ENCODE results near the gene SPRY2. TPM values are rescaled to one million over a fixed set of nuclear protein-coding genes. Genes with fewer than 3 reads are reported as not detected.
A peak's percentile ranks its signal among the peaks of the same experiment; 100 is the strongest.

SPRY2 gene
- total RNA-seq, 2 donors from 2014 or later, result 0.21 to 0.22 TPM

DNA sequence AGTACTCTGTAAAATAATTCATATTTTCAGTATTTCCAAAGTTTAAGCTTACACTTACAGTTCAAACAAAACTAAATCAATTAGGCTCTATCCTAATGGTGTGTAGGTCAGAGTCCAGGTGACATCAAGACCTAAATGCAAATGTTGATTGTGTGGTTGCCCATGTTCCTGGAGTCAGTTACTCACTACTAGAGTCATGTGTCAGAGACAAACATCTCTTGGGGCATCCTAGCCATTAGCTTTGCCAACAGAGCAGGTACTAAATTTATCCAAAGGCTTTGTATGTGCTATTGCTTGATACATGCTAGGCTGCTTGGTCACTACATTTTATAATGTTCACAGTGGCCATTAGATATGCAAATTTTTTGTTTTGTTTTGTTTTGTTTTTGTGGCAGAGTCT is 11.7 kb downstream of the SPRY2 start:
- Mint-ChIP-seq H3K4me3 (no peak overlapping the region), H3K27ac (no peak overlapping the region), H3K4me1 (ENCODE audit: low read depth) (no peaks in the 10 kb centered on the region), H3K9me3 (no peaks in the 10 kb centered on the region), H3K27me3 (ENCODE audit: low read depth) (no peaks in the 10 kb centered on the region), H3K36me3 (ENCODE audit: insufficient read depth in 2 of 2) (no peaks in the 10 kb centered on the region)
- DNase-seq (no peak), ATAC-seq (replicated peaks in 1 of 2) (no peak)

DNA sequence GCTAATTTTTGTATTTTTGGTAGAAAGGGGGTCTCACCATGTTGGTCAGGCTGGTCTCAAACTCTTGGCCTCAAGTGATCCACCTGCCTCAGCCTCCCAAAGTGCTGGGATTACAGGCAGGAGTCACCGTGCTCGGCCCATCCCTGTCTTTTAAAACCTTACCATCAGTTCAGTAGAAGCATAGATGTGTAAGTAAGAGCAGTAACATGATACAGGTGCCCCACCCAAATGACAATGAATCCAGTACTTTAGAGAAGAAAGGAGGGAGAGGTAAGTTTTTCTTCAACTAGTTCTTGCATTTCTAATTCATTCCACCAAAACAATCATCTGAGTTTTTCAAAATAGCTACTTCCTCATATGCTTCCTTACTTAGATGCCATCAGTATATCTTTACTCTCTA is 21.9 kb downstream of the SPRY2 start:
- no peaks in the 10 kb centered on the region for H3K9me3 Mint-ChIP-seq
- peaks cover 0 to 2% of the 10 kb centered on the region in 2 donors for H3K36me3 Mint-ChIP-seq (ENCODE audit: insufficient read depth in 2 of 2)
- ATAC-seq (replicated peaks in 1 of 2) (no peak), DNase-seq (no peak)
- H3K27ac Mint-ChIP-seq, result no peak overlapping the region
- H3K4me3 Mint-ChIP-seq, result no peak overlapping the region
- no peaks in the 10 kb centered on the region for H3K27me3 Mint-ChIP-seq (ENCODE audit: low read depth)
- no peaks in the 10 kb centered on the region for H3K4me1 Mint-ChIP-seq (ENCODE audit: low read depth)

DNA sequence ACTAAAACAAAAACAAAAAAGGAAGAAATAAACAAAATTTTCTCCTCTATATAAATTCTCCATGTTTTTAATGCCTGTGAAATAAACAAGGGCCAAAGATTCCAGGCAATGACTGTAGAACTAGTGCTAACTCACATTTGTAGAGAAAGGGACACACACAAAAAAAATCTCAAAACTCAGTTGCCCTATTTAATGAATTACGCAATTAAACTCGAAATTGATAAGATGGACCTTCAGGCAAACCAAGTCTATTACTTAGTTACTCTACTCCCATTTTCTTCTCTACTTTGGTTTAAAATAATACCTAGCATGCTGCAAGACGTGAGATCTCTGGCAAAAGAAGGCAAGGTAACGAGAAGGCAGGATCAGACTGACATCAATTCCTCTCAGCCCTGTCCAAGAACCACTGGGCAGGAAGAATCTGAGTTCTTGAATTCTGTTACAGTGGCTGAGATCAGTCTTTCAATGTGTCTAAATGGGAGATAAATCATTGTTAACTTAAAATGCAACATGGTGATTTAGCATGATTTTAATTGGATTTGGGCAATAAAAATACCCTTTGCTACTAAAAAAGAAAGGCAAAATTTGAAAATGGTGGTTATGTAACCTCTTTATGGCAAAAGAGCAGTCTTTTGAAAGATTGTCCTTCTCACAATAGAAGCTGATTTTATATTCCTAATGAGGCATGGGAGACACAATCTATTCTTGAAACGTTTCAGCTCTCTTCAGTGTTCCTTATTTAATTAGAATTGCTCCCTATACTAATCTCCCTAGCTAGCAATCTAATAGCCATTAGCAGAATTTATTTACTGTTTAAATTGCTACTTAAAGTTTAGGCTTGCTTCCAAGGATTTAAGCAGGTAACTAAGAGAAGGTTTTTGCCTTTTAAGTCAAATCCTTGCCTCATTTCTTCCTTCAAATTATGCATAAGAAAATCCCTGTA is 25.9 kb downstream of the SPRY2 start:
- H3K9me3 Mint-ChIP-seq, result no peaks in the 10 kb centered on the region
- H3K27me3 Mint-ChIP-seq (ENCODE audit: low read depth), result no peaks in the 10 kb centered on the region
- H3K4me3 Mint-ChIP-seq, result no peak overlapping the region
- H3K36me3 Mint-ChIP-seq (ENCODE audit: insufficient read depth in 2 of 2), result no peaks in the 10 kb centered on the region
- no peaks in the 10 kb centered on the region for H3K4me1 Mint-ChIP-seq (ENCODE audit: low read depth)
- no peak overlapping the region for H3K27ac Mint-ChIP-seq
- ATAC-seq (replicated peaks in 1 of 2) (no peak), DNase-seq (no peak)

DNA sequence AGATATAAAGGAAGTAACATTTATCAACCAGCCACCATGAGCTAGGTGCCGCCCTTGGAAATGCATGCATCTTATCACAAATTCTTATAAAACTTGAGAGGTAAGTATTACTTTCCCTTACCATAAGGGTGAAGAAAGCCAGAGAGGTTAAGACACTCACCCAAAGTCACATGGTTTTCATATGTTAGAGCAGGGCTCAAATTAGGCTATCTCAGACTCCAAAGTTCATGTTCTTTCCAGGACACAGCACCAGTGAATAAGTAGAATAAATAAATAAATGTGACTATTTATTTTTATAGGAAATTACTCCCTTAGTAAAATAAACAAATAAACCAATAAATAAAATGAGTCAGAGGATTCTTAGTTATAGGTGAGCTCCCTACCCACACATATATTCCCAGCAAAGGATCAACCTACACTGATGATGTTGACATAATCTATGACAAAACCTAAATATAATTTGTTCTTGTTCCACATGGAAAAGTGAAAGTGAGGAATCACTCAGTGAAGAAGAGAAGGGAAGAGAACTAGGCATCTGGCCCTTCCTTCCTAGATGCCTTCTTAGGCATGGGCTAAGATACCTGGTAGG is 27.2 kb downstream of the SPRY2 start:
- DNase-seq (no peak), ATAC-seq (replicated peaks in 1 of 2) (no peak)
- Mint-ChIP-seq H3K27ac (no peak overlapping the region), H3K27me3 (ENCODE audit: low read depth) (no peaks in the 10 kb centered on the region), H3K4me1 (ENCODE audit: low read depth) (no peaks in the 10 kb centered on the region), H3K4me3 (no peak overlapping the region), H3K9me3 (no peaks in the 10 kb centered on the region), H3K36me3 (ENCODE audit: insufficient read depth in 2 of 2) (no peaks in the 10 kb centered on the region)

DNA sequence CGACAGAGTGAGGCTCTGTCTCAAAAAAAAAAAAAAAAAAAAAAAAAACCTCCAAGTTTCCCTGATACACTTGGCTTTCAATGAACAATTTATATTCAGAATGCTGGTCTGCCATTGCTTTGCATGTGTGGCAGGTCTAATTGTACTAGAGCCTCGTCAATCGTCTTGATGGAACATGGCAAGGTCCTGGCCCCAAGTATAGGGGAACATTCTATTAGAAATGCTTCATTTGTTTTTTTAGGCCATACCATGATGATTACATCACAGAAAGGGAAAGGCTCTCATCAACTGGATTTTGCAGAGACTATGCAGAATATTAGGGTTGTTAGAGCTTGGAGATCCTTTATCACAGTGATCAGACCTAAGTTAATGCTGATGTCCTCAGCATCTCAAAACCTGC is 28.0 kb downstream of the SPRY2 start:
- Mint-ChIP-seq H3K27ac (no peak overlapping the region), H3K27me3 (ENCODE audit: low read depth) (no peaks in the 10 kb centered on the region), H3K4me1 (ENCODE audit: low read depth) (no peaks in the 10 kb centered on the region), H3K9me3 (no peaks in the 10 kb centered on the region), H3K36me3 (ENCODE audit: insufficient read depth in 2 of 2) (no peaks in the 10 kb centered on the region), H3K4me3 (no peak overlapping the region)
- ATAC-seq (replicated peaks in 1 of 2) (no peak), DNase-seq (no peak)

DNA sequence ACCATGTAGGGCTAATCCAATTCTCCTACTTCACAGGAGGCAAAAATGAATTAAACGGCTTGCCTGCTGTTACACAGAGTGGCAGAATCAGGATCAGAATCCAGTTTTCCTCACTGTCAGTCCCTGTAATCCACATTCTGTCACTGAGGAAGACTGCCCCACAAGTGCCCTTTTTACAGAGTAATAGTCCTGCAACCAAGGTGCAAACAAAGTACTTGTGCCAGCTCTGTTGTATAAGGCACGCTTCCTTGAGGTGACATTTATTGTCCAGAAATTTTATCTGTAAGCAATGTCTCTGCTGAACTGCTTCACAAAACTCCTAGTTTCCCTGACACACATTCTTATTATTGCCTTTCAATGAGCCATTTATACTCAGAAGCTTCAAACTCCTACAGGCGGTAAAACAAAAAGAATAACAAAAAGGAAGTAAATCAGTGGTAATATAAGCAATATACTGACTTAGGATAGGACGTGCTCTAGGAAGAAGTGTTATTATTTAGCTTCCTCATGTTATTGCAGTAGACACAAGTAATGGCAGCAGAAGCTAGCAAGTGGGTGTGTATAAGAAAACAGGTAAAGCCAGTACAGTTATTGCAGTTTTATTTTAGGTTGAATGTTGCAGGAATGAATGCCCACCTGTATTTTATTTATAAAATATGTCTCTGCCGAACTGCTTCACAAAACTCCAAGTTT is 28.8 kb downstream of the SPRY2 start:
- Mint-ChIP-seq H3K4me1 (ENCODE audit: low read depth) (no peaks in the 10 kb centered on the region), H3K36me3 (ENCODE audit: insufficient read depth in 2 of 2) (no peaks in the 10 kb centered on the region), H3K4me3 (no peak overlapping the region), H3K27ac (no peak overlapping the region), H3K27me3 (ENCODE audit: low read depth) (no peaks in the 10 kb centered on the region), H3K9me3 (no peaks in the 10 kb centered on the region)
- DNase-seq, result no peak
- no peak for ATAC-seq (replicated peaks in 1 of 2)

DNA sequence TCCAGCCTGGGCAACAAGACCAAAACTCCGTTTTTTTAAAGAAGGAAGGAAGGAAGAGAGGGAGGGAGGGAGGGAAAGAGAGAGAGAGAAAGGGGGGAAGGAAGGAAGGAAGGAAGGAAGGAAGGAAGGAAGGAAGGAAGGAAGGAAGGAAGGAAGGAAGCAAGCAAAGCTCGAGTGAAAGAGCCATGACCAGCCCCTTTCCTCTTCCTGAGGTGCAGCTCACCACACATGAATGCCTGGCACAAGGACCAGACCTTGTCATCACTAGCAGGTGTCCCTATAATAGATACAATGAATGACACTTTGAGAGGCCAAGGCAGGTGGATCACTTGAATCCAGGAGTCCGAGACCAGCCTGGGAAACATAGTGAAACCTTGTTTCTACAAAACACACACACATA is 31.0 kb downstream of the SPRY2 start:
- no peak for ATAC-seq (replicated peaks in 1 of 2)

DNA sequence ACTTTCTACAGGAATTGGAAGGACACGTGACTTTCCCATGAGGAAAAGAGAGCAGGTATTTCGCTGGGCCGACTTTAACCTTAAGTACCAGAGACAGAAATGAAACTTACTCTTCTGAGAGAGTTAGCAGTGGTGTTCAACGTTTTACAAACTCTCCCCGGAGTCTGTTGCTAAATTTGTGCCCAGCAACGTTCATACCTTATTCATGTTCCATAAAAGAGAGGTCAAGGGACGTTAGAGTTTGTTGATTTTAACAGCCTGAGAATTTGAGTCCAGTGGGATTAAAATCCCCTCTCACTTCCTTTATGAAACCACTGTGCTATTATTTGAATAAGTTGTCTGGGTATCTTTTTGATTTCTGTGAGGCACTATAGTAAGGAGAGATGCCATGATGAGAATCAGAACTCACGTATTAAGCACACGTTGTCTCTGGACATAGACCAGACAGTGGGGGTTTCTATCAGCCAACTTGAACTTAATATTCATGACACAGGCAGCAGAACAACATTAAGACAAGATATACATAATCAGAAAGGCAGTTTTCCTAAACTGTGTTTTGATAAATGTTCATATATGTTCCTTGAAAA is 33.4 kb downstream of the SPRY2 start:
- no peak overlapping the region for H3K27ac Mint-ChIP-seq
- H3K36me3 Mint-ChIP-seq (ENCODE audit: insufficient read depth in 2 of 2), result no peaks in the 10 kb centered on the region
- no peak for ATAC-seq (replicated peaks in 1 of 2)
- DNase-seq, result no peak
- no peaks in the 10 kb centered on the region for H3K9me3 Mint-ChIP-seq
- no peaks in the 10 kb centered on the region for H3K27me3 Mint-ChIP-seq (ENCODE audit: low read depth)
- no peak overlapping the region for H3K4me3 Mint-ChIP-seq
- H3K4me1 Mint-ChIP-seq (ENCODE audit: low read depth), result no peaks in the 10 kb centered on the region

More for the DNA sequence above, 31.0 kb downstream of the SPRY2 start:
- H3K27ac Mint-ChIP-seq, result no peak overlapping the region
- H3K4me1 Mint-ChIP-seq (ENCODE audit: low read depth), result no peaks in the 10 kb centered on the region
- H3K27me3 Mint-ChIP-seq (ENCODE audit: low read depth), result no peaks in the 10 kb centered on the region
- no peaks in the 10 kb centered on the region for H3K9me3 Mint-ChIP-seq
- no peak for DNase-seq
- no peaks in the 10 kb centered on the region for H3K36me3 Mint-ChIP-seq (ENCODE audit: insufficient read depth in 2 of 2)
- H3K4me3 Mint-ChIP-seq, result no peak overlapping the region

DNA sequence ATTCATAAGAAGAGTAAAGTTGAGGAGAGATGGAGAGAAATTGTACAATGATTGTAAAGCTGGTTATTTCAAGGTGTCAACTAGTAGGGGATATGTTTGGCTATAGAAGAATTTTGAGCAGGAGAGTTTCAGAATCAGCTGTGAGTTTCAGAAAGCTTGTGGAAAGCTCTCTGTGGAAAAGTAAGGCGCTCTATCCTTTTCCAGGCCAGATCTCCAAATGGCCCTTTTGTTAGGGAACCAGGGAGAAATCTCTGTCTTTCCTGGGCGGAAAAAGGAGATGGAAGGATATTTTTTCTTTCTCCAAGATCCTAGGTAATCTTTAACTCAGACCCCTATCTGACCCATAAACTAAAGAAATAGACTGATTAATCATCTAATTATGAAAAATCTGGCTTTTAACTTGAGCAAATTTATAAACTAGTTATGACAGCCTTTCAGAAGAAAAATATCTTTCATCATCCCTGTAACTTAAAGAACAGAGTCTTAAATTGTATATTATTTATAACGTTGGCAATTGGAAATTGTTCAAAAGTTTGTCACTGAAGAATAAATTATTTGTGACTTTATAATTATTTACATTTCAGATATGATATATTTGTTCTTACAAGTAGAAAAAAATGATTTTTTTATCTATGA is 34.5 kb downstream of the SPRY2 start:
- H3K9me3 Mint-ChIP-seq, result no peaks in the 10 kb centered on the region
- no peaks in the 10 kb centered on the region for H3K4me1 Mint-ChIP-seq (ENCODE audit: low read depth)
- H3K4me3 Mint-ChIP-seq, result no peak overlapping the region
- no peaks in the 10 kb centered on the region for H3K36me3 Mint-ChIP-seq (ENCODE audit: insufficient read depth in 2 of 2)
- DNase-seq (no peak), ATAC-seq (replicated peaks in 1 of 2) (no peak)
- no peak overlapping the region for H3K27ac Mint-ChIP-seq
- H3K27me3 Mint-ChIP-seq (ENCODE audit: low read depth), result no peaks in the 10 kb centered on the region

DNA sequence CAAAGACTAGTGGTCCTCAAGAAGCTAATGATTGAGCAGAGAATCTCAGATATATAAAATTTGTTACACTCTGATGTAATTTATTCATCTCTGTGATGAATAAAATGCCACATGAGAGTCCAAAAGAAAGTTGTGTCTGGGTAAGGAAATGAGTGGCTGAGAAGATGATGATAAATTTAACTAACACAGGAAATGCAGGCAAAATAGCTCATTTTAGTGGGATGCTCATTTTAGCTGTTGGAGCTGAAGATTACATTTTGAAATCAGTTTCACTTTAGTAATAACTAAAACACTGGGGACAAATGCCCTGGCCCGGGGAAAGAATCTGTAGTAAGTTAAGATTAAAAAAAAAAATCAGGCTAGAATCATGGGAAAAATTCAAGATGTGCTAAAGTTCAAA is 35.2 kb downstream of the SPRY2 start:
- ATAC-seq (replicated peaks in 1 of 2), result no peak

DNA sequence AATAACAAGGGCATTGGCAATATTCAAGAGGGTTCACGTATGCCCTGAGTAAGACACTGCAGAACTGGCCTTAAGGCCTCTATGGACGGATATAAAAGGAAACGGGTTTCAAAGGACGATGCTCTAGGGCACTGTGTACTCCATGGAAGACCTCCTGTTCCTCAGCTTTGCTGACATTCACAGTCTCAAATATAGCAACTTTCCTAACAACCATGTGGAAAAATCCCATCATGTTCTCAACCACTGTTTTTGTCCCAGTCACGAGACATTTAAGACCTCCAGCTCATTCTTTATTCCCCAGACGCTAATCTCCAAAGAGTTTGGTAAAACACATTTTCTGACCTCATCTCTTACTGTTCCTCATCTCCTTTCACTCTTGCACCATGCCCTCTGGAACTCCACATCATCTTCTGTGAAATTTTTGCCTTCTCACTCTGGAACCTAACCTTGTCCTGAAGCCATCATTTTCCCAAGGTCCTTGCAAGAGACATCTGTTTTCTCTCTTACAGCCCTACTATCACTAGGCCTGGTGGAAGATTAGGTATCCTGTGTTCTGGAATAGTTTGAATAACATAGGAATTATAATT is 37.6 kb downstream of the SPRY2 start:
- no peaks in the 10 kb centered on the region for H3K4me1 Mint-ChIP-seq (ENCODE audit: low read depth)
- H3K36me3 Mint-ChIP-seq (ENCODE audit: insufficient read depth in 2 of 2), result no peaks in the 10 kb centered on the region
- no peaks in the 10 kb centered on the region for H3K27me3 Mint-ChIP-seq (ENCODE audit: low read depth)
- DNase-seq (no peak), ATAC-seq (replicated peaks in 1 of 2) (no peak)
- no peak overlapping the region for H3K4me3 Mint-ChIP-seq
- H3K27ac Mint-ChIP-seq, result no peak overlapping the region
- H3K9me3 Mint-ChIP-seq, result no peaks in the 10 kb centered on the region

More for the DNA sequence above, 35.2 kb downstream of the SPRY2 start:
- no peaks in the 10 kb centered on the region for H3K36me3 Mint-ChIP-seq (ENCODE audit: insufficient read depth in 2 of 2)
- no peak overlapping the region for H3K4me3 Mint-ChIP-seq
- no peaks in the 10 kb centered on the region for H3K9me3 Mint-ChIP-seq
- H3K27ac Mint-ChIP-seq, result peak overlapping the region; percentile 6
- no peak for DNase-seq
- H3K27me3 Mint-ChIP-seq (ENCODE audit: low read depth), result no peaks in the 10 kb centered on the region
- no peaks in the 10 kb centered on the region for H3K4me1 Mint-ChIP-seq (ENCODE audit: low read depth)

DNA sequence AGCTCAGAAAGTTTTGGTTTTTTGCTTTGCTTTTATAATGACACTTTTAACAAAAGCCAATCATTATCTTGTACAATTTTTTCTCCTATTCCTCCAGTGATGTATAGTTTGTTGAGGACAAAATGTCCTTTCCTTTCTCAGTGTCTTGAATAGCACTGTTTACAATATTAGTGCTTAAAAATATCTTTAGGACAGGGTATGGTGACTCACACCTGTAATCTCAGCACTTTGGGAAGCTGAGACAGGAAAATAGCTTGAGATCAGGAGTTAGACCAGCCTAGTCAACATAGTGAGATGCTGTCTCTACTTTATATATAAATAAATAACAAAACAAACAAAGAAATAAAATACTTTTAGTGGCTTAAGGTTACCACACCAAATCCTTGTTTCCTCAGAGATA is 41.9 kb downstream of the SPRY2 start:
- DNase-seq (no peak), ATAC-seq (replicated peaks in 1 of 2) (no peak)
- Mint-ChIP-seq H3K4me3 (no peak overlapping the region), H3K9me3 (no peaks in the 10 kb centered on the region), H3K4me1 (ENCODE audit: low read depth) (no peaks in the 10 kb centered on the region), H3K36me3 (ENCODE audit: insufficient read depth in 2 of 2) (no peaks in the 10 kb centered on the region), H3K27ac (no peak overlapping the region), H3K27me3 (ENCODE audit: low read depth) (no peaks in the 10 kb centered on the region)

Data from activated T-cell treated with anti-CD3 and anti-CD28 coated beads, Interleukin-2, amount 50 U/mL, for 72 hours (primary cell).